OCI-LY3 (cell line): ENCODE data around the gene LRP1-AS.

Experiments
- H2AFZ ChIP-seq: fragments of 200-600, 300-600 bp; shearing (Covaris generic); 2 replicates; pipeline ENCODE4 v1.6.0; 2014; ENCODE audit warnings: antibody characterized with exemption, low read depth, low read length
- H3K27ac ChIP-seq: fragments of 200-600, 300-600 bp; sonication (generic); 2 replicates; pipeline ENCODE4 v1.5.1; 2014; ENCODE audit warnings: mild to moderate bottlenecking, low read length, moderate library complexity, mixed read lengths
- H3K27me3 ChIP-seq: fragments of 200-600, 300-600 bp; sonication (generic); 2 replicates; pipeline ENCODE4 v1.6.1; 2014; ENCODE audit warnings: low read depth, low read length, mixed read lengths
- H3K36me3 ChIP-seq: fragments of 200-600, 300-600 bp; sonication (generic); replicated peaks from 2 replicates; pipeline ENCODE3; 2014; ENCODE audit warnings: low read depth, low read length, mixed read lengths
- H3K4me1 ChIP-seq: fragments of 300-600, 200-600 bp; sonication (generic); 2 replicates; pipeline ENCODE4 v1.6.1; 2014; ENCODE audit warnings: low read length, mixed read lengths
- H3K4me2 ChIP-seq: fragments of 200-600, 300-600 bp; sonication (generic); 2 replicates; pipeline ENCODE4 v1.6.1; 2014; ENCODE audit warnings: low read length, mixed read lengths
- H3K4me3 ChIP-seq: fragments of 300-600, 200-600 bp; sonication (generic); 2 replicates; pipeline ENCODE4 v1.5.1; 2014; ENCODE audit warnings: antibody characterized with exemption, mild to moderate bottlenecking, low read length, moderate library complexity
- H3K79me2 ChIP-seq: fragments of 300-600, 200-600 bp; shearing (Covaris generic); 2 replicates; pipeline ENCODE4 v1.6.1; 2014; ENCODE audit warnings: mild to moderate bottlenecking, low read length, mixed read lengths
- H3K9ac ChIP-seq: fragments of 300-600, 200-600 bp; shearing (Covaris generic); 2 replicates; pipeline ENCODE4 v1.6.0; 2014; ENCODE audit warnings: mild to moderate bottlenecking, low read length, moderate library complexity
- H3K9me3 ChIP-seq: fragments of 200-600, 300-600 bp; shearing (Covaris generic); 2 replicates; pipeline ENCODE4 v1.6.1; 2014; ENCODE audit warnings: low read length, mixed read lengths; ENCODE audit not compliant: insufficient read depth
- H4K20me1 ChIP-seq: fragments of 200-600, 300-600 bp; sonication (generic); 2 replicates; pipeline ENCODE4 v1.6.1; 2016; ENCODE audit warnings: low read length, mixed read lengths; ENCODE audit not compliant: insufficient read depth
- EZH2phosphoT487 ChIP-seq: fragments of 200-600 bp; shearing (Covaris generic); IDR thresholded peaks from 2 replicates; pipeline ENCODE4 v1.6.1; 2018; ENCODE audit warnings: antibody characterized with exemption, mixed run types, low read depth
- TF ChIP-seq, protein P1 (sequence below): fragments of 200-600, 300-600 bp; sonication (generic); IDR thresholded peaks from 2 replicates; pipeline ENCODE4 v1.5.1; 2014; ENCODE audit warnings: antibody characterized with exemption, low read length, low read depth

LRP1-AS gene

DNA sequence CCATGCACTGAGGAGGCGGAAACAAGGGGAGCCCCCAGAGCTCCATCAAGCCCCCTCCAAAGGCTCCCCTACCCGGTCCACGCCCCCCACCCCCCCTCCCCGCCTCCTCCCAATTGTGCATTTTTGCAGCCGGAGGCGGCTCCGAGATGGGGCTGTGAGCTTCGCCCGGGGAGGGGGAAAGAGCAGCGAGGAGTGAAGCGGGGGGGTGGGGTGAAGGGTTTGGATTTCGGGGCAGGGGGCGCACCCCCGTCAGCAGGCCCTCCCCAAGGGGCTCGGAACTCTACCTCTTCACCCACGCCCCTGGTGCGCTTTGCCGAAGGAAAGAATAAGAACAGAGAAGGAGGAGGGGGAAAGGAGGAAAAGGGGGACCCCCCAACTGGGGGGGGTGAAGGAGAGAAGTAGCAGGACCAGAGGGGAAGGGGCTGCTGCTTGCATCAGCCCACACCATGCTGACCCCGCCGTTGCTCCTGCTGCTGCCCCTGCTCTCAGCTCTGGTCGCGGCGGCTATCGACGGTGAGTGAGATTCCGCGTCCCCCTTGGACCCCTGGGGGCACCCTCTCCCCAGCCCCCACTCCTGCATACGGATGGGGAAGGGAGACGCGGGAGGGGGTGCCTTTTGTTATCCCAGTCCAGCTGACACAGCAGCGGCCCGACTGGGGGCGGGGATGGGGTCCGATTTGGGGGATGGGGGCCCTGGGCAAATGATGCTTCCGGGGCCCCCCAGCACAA is 18.7 kb downstream of the LRP1-AS start:
- H3K79me2 ChIP-seq: no peaks in the 10 kb centered on the region
- H3K4me2 ChIP-seq: peak overlapping the region; percentile 78
- no peak overlapping the region for H3K27ac ChIP-seq
- H2AFZ ChIP-seq: no peak overlapping the region
- no peaks in the 10 kb centered on the region for H4K20me1 ChIP-seq
- peak overlapping the region; percentile 84 for H3K4me3 ChIP-seq
- H3K9me3 ChIP-seq: peaks cover 5% of the 10 kb centered on the region; the same call in 1 of the 2 replicates
- peaks cover 3% of the 10 kb centered on the region for H3K36me3 ChIP-seq
- H3K4me1 ChIP-seq: peaks cover 32% of the 10 kb centered on the region
- H3K9ac ChIP-seq: peak overlapping the region; percentile 72; the same call in 1 of the 2 replicates
- H3K27me3 ChIP-seq: peaks cover 42% of the 10 kb centered on the region
- TF ChIP-seq, protein P1, sequence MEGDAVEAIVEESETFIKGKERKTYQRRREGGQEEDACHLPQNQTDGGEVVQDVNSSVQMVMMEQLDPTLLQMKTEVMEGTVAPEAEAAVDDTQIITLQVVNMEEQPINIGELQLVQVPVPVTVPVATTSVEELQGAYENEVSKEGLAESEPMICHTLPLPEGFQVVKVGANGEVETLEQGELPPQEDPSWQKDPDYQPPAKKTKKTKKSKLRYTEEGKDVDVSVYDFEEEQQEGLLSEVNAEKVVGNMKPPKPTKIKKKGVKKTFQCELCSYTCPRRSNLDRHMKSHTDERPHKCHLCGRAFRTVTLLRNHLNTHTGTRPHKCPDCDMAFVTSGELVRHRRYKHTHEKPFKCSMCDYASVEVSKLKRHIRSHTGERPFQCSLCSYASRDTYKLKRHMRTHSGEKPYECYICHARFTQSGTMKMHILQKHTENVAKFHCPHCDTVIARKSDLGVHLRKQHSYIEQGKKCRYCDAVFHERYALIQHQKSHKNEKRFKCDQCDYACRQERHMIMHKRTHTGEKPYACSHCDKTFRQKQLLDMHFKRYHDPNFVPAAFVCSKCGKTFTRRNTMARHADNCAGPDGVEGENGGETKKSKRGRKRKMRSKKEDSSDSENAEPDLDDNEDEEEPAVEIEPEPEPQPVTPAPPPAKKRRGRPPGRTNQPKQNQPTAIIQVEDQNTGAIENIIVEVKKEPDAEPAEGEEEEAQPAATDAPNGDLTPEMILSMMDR: no peak
- no peak for TF ChIP-seq EZH2phosphoT487

GRCh38 chr12:57127726-57128518 is 19.5 kb downstream of the LRP1-AS start, which contains the start of gene LRP1:
TSS of gene LRP1 (plus strand) at chr12:57128483. CDS start at chr12:57128965, 482 bp downstream.
- no peak within 1 kb of the TSS for H3K27ac ChIP-seq

DNA sequence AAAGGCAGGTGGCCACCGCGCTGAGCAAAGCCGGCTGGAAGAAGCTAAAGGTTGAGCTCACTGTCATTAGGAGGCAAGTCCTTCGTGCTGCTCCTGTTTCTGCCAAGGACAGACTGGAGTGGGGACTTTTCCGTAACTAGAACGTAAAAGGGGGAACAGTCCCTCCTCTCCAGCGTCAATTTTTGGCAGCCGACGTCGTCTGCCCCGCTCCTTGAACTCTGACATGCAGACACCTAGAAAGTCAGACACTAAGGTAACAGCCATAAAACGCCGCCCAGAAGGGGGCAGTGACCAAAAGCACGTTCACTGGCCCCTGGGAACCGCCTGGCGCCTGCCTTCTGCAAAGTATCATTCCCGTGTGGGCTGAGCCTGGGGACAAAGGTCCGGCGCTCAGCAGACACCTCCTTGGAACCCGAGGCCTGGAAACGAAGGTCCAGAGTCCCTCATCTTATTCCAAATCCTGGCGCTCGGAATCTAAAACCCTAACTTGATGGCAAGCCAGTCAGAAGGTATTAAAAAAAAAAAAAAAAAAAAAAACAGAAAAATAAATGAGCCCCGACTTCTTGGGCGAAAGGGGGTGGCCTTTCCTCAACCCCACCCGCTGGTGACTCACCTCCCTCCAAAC is 20.2 kb downstream of the LRP1-AS start:
- H2AFZ ChIP-seq: peak overlapping the region; percentile 96; the same call in 1 of the 2 replicates
- H3K27ac ChIP-seq: no peak overlapping the region
- peaks cover 3% of the 10 kb centered on the region for H3K36me3 ChIP-seq
- H3K79me2 ChIP-seq: no peaks in the 10 kb centered on the region
- TF ChIP-seq, protein P1: peak; percentile 54
- TF ChIP-seq EZH2phosphoT487: no peak
- peak overlapping the region; percentile 72 for H3K9ac ChIP-seq
- no peaks in the 10 kb centered on the region for H4K20me1 ChIP-seq
- H3K27me3 ChIP-seq: peaks cover 42% of the 10 kb centered on the region
- peak overlapping the region; percentile 84 for H3K4me3 ChIP-seq
- H3K9me3 ChIP-seq: peaks cover 7% of the 10 kb centered on the region; the same call in 1 of the 2 replicates
- H3K4me1 ChIP-seq: peaks cover 32% of the 10 kb centered on the region
- peak overlapping the region; percentile 78 for H3K4me2 ChIP-seq

More at GRCh38 chr12:57127726-57128518, 19.5 kb downstream of the LRP1-AS start, which contains the start of gene LRP1:
- H4K20me1 ChIP-seq: no peaks in the 10 kb centered on the region
- H3K9me3 ChIP-seq: peaks cover 7% of the 10 kb centered on the region; the same call in 1 of the 2 replicates
- H3K4me1 ChIP-seq: peaks cover 32% of the 10 kb centered on the region
- H3K9ac ChIP-seq: peak within 1 kb of the TSS; percentile 72
- peaks cover 3% of the 10 kb centered on the region for H3K36me3 ChIP-seq
- peaks cover 42% of the 10 kb centered on the region for H3K27me3 ChIP-seq
- peak within 1 kb of the TSS; percentile 84 for H3K4me3 ChIP-seq
- H3K79me2 ChIP-seq: no peaks in the 10 kb centered on the region
- H3K4me2 ChIP-seq: peak within 1 kb of the TSS; percentile 78
- TF ChIP-seq, protein P1: no peak
- no peak for TF ChIP-seq EZH2phosphoT487
- H2AFZ ChIP-seq: peak within 1 kb of the TSS; percentile 96
